NCI-H1694 treated with DMSO at 0.1 percent for 48 hours (cell line): ENCODE measurements around the gene SLC39A13.

Experiments
- DNase-seq: peaks from one replicate; lab custom pipeline; 2025; lab: John Stamatoyannopoulos, UW

SLC39A13 gene

DNA sequence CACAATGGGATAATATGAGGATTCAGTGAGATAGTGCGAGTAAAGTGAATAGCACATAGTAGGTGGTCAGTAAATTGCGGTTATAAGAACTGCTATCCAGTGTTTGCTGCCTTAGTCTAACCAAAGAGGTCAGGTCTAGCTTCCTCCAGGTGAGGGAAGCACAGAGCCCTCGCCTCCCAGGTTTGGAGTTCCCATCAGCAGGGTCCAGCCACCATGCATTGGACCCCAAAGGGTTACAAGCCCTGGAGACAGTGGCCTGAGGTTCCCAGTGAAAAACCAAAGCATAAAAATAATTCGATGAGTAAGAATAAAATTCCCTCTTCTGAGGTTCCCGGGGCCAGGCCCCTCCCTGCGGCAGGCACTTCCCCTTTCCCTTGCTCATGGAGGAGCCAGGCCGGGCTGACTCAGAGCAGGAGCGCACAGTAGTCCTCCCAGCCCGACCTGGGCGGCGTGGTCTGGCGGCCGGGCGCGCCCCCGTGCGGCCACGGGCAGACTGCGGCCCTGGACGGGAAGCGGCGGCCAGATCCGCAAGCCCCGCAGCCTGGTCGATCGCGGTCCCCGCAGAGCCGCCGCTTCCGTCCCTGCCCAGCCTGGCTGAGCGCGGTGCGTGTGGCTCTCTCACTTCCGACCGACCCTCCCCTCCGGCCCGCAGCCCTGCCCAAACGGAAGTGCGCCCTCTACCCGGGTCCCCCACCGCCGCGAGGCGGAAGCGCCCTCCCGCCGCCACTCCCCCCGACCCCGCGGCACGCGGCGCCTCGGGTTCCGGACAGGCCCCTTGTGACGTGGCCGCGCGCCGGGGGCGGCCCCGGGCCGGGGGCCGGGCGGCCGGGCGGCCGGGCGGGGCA lies at the start of gene SLC39A13:
Gene SLC39A13, plus strand, starts transcription at position 845 of the 845 bp plus-strand sequence. CDS start 1,505 bp downstream, outside the sequence.
- peak; percentile 75 for DNase-seq

GRCh38 chr11:47358731-47359051 lies 49.7 kb upstream of the SLC39A13 start:
- DNase-seq = no peak

GRCh38 chr11:47359162-47359561 lies 49.2 kb upstream of the SLC39A13 start:
- DNase-seq = no peak

DNA sequence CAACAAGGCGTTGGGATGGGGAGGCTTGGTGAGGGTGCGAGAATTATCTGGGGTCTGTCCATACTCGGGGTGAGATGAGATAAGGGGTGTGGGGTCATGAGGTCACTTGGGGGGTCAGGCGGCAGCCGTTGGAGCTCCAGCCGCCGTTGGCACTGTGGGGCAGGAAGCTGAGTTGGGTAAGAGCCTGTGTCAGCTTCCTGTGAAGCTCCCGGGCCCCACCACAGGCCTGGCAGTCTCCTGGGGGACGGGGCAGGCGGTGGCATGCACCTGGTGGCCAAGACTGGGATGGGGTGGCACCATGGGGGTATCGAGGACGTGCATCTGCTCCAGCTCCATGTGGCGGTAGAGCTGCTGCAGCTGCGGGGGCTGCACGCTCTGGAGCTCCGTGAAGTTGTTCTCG lies 48.8 kb upstream of the SLC39A13 start:
- DNase-seq = no peak

GRCh38 chr11:47360341-47360740 lies 48.0 kb upstream of the SLC39A13 start:
- no peak for DNase-seq

DNA sequence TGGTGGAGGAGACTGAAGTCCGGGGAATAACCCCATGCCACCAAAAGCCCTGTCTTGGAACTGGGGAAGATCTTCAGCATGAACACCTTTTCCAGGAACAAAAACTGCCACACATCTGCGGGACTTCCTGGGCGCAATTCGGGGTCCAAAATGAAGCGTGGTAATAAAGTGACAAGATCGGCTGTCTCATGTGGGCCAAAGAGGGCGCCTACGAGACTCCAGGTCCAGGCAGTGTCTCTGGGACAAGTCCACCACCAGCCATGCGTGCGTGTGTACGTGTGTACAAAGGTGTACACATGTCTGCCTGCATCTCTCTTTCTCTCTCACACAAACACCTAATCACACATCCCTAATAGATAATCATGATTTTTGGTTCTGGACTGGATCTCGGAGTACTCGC lies 47.0 kb upstream of the SLC39A13 start:
- no peak for DNase-seq

GRCh38 chr11:47366020-47366490 lies 42.3 kb upstream of the SLC39A13 start:
- DNase-seq = no peak

DNA sequence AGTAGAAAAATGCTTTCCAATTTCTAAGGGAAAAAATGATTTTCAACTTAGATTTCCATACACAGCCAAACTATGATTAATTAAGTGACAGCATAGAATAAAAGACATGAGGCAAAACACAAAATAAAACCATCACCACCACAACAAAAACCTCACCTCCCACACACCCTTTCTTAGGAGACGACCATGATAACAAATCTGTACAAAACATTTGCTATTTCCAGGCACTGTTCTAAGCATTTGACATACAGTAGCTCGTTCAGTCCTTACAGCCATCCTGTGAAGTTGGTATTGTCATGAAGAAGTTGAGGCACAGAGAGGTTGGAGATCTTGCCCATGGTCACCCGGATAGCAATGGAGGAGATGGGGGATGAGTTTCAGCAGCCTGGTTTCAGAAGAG lies 38.7 kb upstream of the SLC39A13 start:
- no peak for DNase-seq

DNA sequence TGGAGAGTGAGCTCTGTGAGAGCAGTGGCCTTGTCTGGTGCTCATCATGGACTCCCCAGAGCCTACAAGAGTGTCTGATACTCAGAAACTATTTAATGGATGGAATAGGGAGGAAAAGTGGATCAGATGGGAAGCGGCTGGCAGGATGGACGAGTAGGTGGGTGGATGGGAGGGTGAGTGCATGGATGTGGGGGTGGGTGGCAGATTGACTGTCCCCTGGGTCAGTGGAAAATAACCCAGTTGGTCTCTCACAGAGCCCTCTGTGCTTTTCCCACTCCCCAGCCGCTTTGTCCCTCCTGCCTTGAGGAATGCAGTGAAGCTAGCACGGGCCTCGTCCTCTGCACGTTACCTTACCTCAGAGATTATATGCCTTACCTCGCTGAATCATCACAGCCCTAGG lies 36.0 kb upstream of the SLC39A13 start:
- no peak for DNase-seq

GRCh38 chr11:47373876-47374719 lies 34.3 kb upstream of the SLC39A13 start:
- peak; percentile 24 for DNase-seq

GRCh38 chr11:47374720-47375019 lies 33.7 kb upstream of the SLC39A13 start:
- DNase-seq = no peak

- no peak for DNase-seq
Measured at GRCh38 chr11:47375020-47375419, 33.4 kb upstream of the SLC39A13 start.

GRCh38 chr11:47375546-47376085 lies 32.8 kb upstream of the SLC39A13 start:
- no peak for DNase-seq

DNA sequence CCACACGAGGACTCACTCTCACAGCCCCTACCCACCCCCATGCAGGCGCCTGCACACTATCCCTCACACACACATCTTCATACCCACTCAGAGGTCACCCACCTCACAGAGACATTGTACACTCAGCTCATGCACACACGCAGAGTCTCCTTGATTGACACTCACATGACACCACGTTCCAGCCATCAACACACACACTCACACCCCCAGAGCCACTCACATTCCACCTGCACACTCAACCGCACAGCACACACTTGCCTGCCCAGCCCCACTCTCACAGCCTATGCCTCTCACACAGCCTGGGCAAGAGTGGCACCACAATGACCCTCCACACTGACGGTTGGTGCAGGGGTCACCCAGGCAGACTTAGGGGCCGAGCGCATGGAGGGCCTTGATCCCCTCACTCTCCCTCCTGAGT lies 32.3 kb upstream of the SLC39A13 start:
- no peak for DNase-seq

DNA sequence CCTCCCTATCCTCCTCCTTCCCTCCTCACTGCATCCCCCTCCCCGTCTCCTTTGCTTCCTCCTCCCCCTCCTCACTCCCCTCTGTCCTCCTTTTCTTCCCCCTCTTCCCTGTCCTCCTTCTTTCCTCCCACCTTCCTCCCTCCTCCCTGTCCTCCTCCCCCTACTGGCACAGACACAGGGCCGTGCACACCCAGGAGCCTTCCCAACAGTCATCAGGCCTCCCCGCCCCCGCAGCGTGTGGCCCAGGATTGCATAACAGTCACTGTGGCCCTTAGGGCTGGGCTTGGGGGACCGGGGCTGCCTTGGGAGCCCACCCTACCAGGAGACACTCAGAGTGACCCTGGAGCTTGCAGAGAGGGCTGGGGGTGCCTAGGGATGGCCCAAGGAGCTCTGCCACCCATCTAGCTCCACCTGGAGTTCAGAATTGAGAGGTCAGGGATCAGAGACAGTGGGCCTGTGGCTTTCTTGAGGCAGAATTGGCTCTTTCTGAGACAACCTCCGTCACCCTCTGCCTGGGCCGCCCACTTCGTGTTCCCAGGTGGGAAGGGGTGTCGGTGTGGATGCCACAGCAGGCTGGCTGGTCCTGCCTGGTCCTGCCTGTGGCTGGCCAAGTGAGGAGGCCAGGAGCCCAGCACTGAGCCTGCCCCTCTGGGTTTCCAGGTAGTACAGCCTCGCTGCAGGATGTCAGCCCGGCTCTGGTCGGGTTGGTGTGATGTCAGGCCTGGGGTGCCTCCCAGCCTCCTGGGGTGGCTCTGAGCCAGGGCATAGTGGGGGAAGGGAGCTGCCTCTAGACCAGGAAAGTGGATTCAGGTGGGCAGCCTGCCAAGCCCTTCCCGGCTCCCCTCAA lies 31.6 kb upstream of the SLC39A13 start:
- no peak for DNase-seq

DNA sequence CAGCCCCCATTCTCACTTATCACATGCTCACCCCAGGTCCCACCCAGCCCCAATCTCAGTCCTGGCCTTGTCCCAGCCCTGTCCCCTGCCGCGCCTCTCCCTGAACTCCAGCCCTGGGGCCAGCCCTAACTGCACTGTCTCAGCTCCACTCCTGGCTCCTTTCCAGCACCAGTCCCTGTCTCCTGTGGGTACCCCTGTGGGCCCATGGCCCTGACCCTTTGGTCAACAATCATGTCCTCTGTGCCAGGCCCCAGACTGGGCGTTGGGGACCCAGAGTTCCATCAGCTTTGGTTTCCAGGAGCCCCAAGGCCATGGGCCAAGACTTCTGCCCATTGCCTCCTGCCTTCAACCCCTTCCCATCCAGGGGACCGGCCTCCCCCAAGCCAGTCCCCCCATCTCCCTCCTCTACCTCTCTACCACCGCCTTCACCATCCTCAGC lies 30.8 kb upstream of the SLC39A13 start:
- no peak for DNase-seq

DNA sequence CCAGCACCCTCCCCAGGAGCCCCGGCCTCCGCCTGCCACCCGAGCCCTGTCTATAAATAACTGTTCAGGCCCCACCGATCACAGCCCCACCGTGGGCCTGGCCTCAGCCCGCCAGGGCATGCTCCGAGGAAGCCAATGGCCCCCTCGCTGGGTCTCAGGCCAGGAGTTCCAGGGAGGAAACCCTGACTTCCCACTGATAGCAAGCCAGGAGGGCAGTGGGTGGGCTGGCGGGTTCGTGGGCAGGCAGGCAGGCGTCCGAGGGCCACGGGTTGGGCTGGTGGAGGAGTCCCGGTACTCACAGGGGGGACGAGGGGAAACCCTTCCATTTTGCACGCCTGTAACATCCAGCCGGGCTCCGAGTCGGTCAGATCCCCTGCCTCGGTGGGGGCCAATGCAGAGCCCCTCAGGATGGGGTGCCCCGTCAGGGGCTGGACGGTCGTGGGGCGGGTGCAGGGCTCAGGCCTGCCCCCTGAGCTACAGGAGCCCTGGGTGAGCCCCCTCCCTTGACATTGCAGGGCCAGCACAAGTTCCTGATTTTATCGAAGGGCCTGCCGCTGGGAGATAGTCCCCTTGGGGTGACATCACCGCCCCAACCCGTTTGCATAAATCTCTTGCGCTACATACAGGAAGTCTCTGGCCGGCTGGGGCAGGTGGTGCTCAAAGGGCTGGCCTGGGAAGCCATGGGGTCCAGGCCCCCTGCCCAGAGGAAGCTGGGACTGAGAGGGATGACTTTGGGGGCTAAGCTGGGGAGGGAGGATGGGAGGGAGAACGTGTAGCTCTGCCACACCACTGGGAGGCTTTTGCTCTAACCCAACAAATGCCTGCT lies 30.2 kb upstream of the SLC39A13 start, which contains the start of gene SPI1:
Gene SPI1, minus strand, starts transcription at position 538 of the 826 bp plus-strand sequence. Its CDS starts 194 bp downstream, at position 344.
- no peak for DNase-seq

GRCh38 chr11:47378836-47379170 lies 29.6 kb upstream of the SLC39A13 start:
- DNase-seq = no peak

GRCh38 chr11:47379317-47379716 lies 29.1 kb upstream of the SLC39A13 start:
- no peak for DNase-seq

DNA sequence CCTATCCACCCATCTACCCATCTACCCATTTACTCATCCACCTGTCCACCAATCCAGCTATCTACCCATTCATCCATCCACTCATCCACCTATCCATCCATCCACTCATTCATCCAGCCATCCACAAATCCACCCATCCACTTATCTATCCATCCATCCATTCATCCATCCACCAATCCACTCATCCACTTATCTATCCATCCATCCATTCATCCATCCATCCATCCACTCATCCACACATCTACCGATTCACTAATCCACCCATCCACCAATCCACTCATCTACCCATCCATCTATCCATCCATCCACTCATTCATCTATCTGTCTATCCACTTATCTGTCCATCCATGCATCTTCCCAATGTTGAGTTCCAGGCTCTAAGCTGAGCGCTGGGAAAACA lies 28.3 kb upstream of the SLC39A13 start:
- no peak for DNase-seq

- no peak for DNase-seq
Measured at GRCh38 chr11:47383071-47383470, 25.3 kb upstream of the SLC39A13 start.
